ENCODE data around the gene F2. TPM values are rescaled to one million over a fixed set of nuclear protein-coding genes. Genes with fewer than 3 reads are reported as not detected.
A peak's percentile ranks its signal among the peaks of the same experiment; 100 is the strongest.

F2 gene
- total RNA-seq, 2 donors from 2014 or later, result 1.2 TPM; not detected in 1

DNA sequence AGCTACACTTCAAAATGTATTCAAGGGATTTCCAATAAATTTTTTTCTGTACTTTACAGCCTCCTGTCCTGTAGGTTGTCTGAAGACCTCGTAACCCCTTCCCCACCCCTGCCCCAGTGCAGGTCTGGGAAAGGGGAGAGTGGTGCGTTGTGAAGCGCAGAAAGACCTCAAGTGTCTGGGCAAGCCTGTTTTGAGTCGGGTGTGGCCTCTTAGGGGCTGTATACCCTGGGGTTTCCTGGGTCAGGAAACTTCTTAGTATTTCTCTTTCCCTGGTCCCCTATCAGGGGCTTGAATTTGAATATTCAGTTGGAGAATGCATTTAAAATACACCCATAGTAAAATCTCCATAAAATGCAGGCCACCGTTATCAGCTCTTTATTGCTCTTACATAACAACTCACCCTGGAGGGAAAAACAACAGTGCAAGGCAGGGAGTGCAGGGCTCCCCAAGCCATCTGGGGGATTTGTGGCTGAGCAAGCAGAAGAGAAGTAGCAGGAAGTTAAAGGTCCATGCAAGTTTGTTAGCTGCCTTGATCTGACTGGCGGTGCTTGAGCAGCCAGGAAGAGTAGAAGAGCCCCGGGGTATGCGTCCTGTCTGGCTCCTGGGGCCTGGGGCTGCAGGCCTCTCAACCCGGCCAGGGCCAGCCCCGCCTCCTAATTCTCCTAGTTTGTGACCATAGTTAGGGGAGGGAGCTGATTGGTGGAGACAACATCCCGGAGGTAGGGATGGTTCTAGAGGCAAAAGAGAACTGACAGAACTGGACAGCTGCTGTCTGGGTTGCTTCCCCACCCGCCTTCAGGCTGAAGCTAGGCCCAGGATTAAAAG, 44.3 kb upstream of the F2 start:
- TF ChIP-seq, protein P1, sequence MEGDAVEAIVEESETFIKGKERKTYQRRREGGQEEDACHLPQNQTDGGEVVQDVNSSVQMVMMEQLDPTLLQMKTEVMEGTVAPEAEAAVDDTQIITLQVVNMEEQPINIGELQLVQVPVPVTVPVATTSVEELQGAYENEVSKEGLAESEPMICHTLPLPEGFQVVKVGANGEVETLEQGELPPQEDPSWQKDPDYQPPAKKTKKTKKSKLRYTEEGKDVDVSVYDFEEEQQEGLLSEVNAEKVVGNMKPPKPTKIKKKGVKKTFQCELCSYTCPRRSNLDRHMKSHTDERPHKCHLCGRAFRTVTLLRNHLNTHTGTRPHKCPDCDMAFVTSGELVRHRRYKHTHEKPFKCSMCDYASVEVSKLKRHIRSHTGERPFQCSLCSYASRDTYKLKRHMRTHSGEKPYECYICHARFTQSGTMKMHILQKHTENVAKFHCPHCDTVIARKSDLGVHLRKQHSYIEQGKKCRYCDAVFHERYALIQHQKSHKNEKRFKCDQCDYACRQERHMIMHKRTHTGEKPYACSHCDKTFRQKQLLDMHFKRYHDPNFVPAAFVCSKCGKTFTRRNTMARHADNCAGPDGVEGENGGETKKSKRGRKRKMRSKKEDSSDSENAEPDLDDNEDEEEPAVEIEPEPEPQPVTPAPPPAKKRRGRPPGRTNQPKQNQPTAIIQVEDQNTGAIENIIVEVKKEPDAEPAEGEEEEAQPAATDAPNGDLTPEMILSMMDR (IDR thresholded peaks at IDR 0.05), result no peak
- no peak overlapping the region for H3K4me3 ChIP-seq
- H3K27me3 ChIP-seq, result no peaks in the 10 kb centered on the region
- peak overlapping the region in 1 of 2 donors; percentile 68 for H3K9ac ChIP-seq (ENCODE audit: low read depth in 2 of 2, low read length in 2 of 2)
- H3K9me3 ChIP-seq, result no peaks in the 10 kb centered on the region
- H3K4me1 ChIP-seq, result peaks cover 22% of the 10 kb centered on the region
- intact Hi-C loops (cut with DNase I), result no loop called here
- peaks cover 7% of the 10 kb centered on the region for H3K36me3 ChIP-seq
- peak overlapping the region; percentile 81 for H3K27ac ChIP-seq
- DNase-seq, result peak; percentile 61

DNA sequence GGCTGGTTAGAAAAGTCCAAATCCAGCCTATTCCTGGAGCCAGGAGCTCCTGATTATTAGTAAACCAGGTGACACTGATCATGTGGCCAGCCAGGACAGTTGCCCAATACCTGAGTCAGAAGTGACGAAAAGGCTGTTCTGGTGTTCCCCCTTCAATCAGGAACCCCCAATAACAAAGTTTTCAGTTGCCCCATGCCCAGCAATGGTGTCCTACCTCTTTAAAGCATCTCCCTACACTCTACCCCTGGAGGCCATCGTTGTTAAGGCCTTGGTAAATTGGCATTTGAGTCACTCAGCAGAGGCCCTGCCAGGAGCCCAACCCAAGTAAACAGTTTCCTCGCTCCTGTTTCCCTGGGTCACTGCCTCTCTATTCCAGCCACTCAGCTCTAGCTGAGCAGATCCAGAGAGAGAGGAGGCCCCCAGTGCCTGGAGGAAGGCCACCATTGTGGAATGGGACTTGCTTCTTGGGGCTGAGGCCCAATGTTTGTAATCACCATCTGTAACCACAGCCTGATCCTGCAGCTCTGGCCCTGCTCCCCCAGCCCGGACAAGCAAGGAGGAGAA, 43.6 kb upstream of the F2 start:
- TF ChIP-seq, protein P1 (IDR thresholded peaks at IDR 0.05), result no peak
- intact Hi-C loops (cut with DNase I), result no loop called here
- Histone ChIP-seq H3K9me3 (no peaks in the 10 kb centered on the region), H3K4me3 (no peak overlapping the region), H3K9ac (ENCODE audit: low read depth in 2 of 2, low read length in 2 of 2) (peak overlapping the region in 1 of 2 donors; percentile 68), H3K36me3 (peaks cover 12% of the 10 kb centered on the region), H3K4me1 (peaks cover 22% of the 10 kb centered on the region), H3K27ac (peak overlapping the region; percentile 81), H3K27me3 (no peaks in the 10 kb centered on the region)
- peak; percentile 73 for DNase-seq

DNA sequence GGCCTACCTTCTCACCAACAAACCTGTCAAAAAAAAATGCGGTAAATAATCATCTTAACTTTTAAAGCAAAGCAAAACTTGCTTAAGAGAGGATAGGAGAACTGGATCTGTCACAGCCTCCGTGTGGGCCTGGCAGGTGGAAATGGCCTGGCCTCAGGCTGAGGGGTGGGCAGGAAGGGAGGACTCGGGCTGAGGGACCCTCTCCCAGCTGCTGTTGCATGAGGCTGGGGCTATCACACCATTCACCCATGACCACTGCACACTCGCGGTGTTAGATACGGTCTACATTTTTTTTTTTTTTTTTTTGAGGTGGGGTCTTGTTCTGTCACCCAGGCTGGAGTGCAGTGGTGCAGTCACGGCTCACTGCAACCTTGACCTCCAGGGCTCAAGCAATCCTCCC, 43.1 kb upstream of the F2 start:
- intact Hi-C loops (cut with DNase I), result no loop called here
- Histone ChIP-seq H3K9ac (ENCODE audit: low read depth in 2 of 2, low read length in 2 of 2) (peak overlapping the region in 1 of 2 donors; percentile 68), H3K27me3 (no peaks in the 10 kb centered on the region), H3K4me3 (no peak overlapping the region), H3K27ac (peak overlapping the region; percentile 81), H3K36me3 (peaks cover 16% of the 10 kb centered on the region), H3K9me3 (no peaks in the 10 kb centered on the region), H3K4me1 (peaks cover 22% of the 10 kb centered on the region)
- DNase-seq, result no peak
- TF ChIP-seq, protein P1 (IDR thresholded peaks at IDR 0.05), result no peak

DNA sequence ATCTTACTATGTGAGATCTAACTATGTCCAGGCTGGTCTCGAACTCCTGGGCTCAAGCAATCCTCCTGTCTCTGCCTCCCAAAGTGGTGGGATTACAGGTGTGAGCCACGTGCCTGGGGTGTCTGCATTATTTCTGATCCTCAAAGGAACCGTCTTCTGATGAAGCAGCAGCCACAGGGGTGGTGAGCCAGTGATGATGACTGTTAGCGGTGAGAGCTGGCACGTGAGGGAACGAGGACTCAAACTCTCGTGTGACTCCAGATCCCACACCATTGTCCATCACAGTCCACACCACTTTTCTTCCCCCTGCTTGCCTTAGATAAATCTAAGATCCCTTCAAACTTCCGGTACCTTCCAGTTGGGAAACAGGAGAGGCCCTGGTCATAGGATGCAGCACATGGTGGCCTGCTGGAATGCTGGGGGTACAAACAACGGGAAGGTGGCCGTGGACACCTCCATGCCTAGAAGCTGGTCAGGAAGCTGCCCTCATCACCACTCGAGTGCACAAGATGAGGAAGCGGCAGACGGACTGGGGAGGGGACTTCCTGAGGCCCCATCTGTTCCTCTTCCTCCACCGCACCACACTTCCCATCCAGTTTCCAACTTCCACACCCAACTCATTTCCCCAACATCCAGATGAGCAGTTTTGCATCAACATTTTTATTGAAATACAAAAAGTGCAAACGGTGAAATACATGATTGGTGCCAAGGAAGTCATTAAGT, 42.4 kb upstream of the F2 start:
- Histone ChIP-seq H3K9me3 (no peaks in the 10 kb centered on the region), H3K4me3 (no peak overlapping the region), H3K4me1 (peaks cover 22% of the 10 kb centered on the region), H3K36me3 (peaks cover 22% of the 10 kb centered on the region), H3K27ac (no peak overlapping the region), H3K9ac (ENCODE audit: low read depth in 2 of 2, low read length in 2 of 2) (no peak overlapping the region), H3K27me3 (no peaks in the 10 kb centered on the region)
- DNase-seq, result no peak
- TF ChIP-seq, protein P1 (IDR thresholded peaks at IDR 0.05), result no peak
- intact Hi-C loops (cut with DNase I), result no loop called here

DNA sequence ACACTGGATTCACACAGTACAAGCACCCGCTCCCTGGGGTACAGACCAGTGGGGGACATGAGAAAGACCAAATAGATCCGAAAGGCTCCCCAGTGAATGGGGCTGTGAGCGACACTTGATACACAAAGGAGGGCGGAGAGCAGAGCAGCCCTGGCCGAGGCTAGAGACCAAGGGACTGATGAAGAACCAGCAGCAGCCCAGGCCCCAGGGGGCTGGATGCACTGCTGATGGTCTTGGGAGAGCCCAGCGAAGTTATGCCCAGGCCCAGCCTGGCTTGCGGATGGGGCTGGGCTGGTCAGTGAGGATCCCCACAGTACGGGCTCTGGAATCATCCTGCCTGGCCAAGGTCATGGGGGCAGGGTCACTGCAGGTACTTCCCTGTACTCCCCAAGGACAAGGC, 41.8 kb upstream of the F2 start:
- Histone ChIP-seq H3K9ac (ENCODE audit: low read depth in 2 of 2, low read length in 2 of 2) (no peak overlapping the region), H3K4me3 (no peak overlapping the region), H3K27ac (no peak overlapping the region), H3K27me3 (no peaks in the 10 kb centered on the region), H3K4me1 (peaks cover 22% of the 10 kb centered on the region), H3K9me3 (no peaks in the 10 kb centered on the region), H3K36me3 (peaks cover 28% of the 10 kb centered on the region)
- TF ChIP-seq, protein P1 (IDR thresholded peaks at IDR 0.05), result no peak
- intact Hi-C loops (cut with DNase I), result no loop called here
- DNase-seq, result no peak

Data from colonic mucosa (tissue), 4 donors.